Posterior cingulate gyrus (tissue), 11 donors: ENCODE data around the gene STIM2.

Experiments used
- DNase-seq, 10 donors: peaks; one replicate each; pipeline versions ENCODE4 v3.0.0 to v3.0.0-alpha.2; 2020 to 2021; ENCODE audit warnings: mixed read lengths in 3 of 10
- intact Hi-C: fragments of 100-400 bp; cut with DNase I; formaldehyde crosslinking; loops from one replicate; pipeline ENCODE4 v1.15.1; 2023

Gene STIM2

GRCh38 chr4:26836539-26836938 is 24.1 kb upstream of the STIM2 start:
- intact Hi-C loops, result no loop called here
- DNase-seq, result no peak

GRCh38 chr4:26837993-26838842 is 22.4 kb upstream of the STIM2 start:
- no peak for DNase-seq
- intact Hi-C loops, result no loop called here

GRCh38 chr4:26839016-26839415 is 21.6 kb upstream of the STIM2 start:
- intact Hi-C loops, result no loop called here
- no peak for DNase-seq

- intact Hi-C loops, result no loop called here
Observed at GRCh38 chr4:26839534-26839951, 21.1 kb upstream of the STIM2 start.

GRCh38 chr4:26840786-26841185 is 19.9 kb upstream of the STIM2 start:
- DNase-seq, result no peak
- intact Hi-C loops, result no loop called here

More at GRCh38 chr4:26839534-26839951, 21.1 kb upstream of the STIM2 start:
- DNase-seq, result no peak

- intact Hi-C loops, result no loop called here
- no peak for DNase-seq
Observed at GRCh38 chr4:26842911-26843310, 17.7 kb upstream of the STIM2 start.

- intact Hi-C loops, result loop anchor here (10.0 kb wide), 1 partner anchor 506 kb away; no protein-coding TSS in a partner anchor
- no peak for DNase-seq
Observed at GRCh38 chr4:26850528-26850927, 10.1 kb upstream of the STIM2 start.

GRCh38 chr4:26851129-26851528 is 9.5 kb upstream of the STIM2 start:
- intact Hi-C loops, result loop anchor here (10.0 kb wide), 1 partner anchor 506 kb away; no protein-coding TSS in a partner anchor
- no peak for DNase-seq

GRCh38 chr4:26854701-26855100 is 5.9 kb upstream of the STIM2 start:
- peak in 3 of 10 donors; percentile 72 to 80 (median 76) for DNase-seq
- intact Hi-C loops, result loop anchor here (5.0 to 10.0 kb wide), 3 partner anchors 138 to 510 kb away; no protein-coding TSS in a partner anchor

- DNase-seq, result no peak
- intact Hi-C loops, result loop anchor here (5.0 to 10.0 kb wide), 3 partner anchors 135 to 512 kb away; no protein-coding TSS in a partner anchor
Observed at GRCh38 chr4:26856906-26857277, 3.7 kb upstream of the STIM2 start.

GRCh38 chr4:26857278-26858034 is 3.2 kb upstream of the STIM2 start:
- DNase-seq, result peak; percentile 76 to 99 (median 84)
- intact Hi-C loops, result loop anchor here (5.0 to 10.0 kb wide), 3 partner anchors 135 to 513 kb away; no protein-coding TSS in a partner anchor

- intact Hi-C loops, result loop anchor here (5.0 to 10.0 kb wide), 3 partner anchors 134 to 513 kb away; no protein-coding TSS in a partner anchor
- no peak for DNase-seq
Observed at GRCh38 chr4:26858035-26858918, 2.4 kb upstream of the STIM2 start.

GRCh38 chr4:26858947-26859401 is 1.7 kb upstream of the STIM2 start:
- no peak for DNase-seq
- intact Hi-C loops, result loop anchor here (5.0 to 10.0 kb wide), 3 partner anchors 133 to 514 kb away; no protein-coding TSS in a partner anchor

GRCh38 chr4:26859762-26860156 is 882 bp upstream of the STIM2 start:
- intact Hi-C loops, result loop anchor here (5.0 to 10.0 kb wide), 4 partner anchors 133 to 515 kb away; partner anchors contain the start of gene TBC1D19
- DNase-seq, result no peak

- DNase-seq, result peak in 9 of 10 donors; percentile 19 to 90 (median 41)
- intact Hi-C loops, result loop anchor here (5.0 kb wide), 1 partner anchor 279 kb away; the partner anchor contains the start of gene TBC1D19
Observed at GRCh38 chr4:26860922-26861433, 337 bp downstream of the STIM2 start.

- DNase-seq, result peak; percentile 41 to 93 (median 60)
- intact Hi-C loops, result loop anchor here (5.0 kb wide), 1 partner anchor 279 kb away; the partner anchor contains the start of gene TBC1D19
Observed at GRCh38 chr4:26861434-26862186, 969 bp downstream of the STIM2 start.

- intact Hi-C loops, result loop anchor here (5.0 kb wide), 1 partner anchor 280 kb away; the partner anchor contains the start of gene TBC1D19
- no peak for DNase-seq
Observed at GRCh38 chr4:26862381-26862915, 1.8 kb downstream of the STIM2 start.

- intact Hi-C loops, result loop anchor here (5.0 kb wide), 1 partner anchor 281 kb away; the partner anchor contains the start of gene TBC1D19
- DNase-seq, result no peak
Observed at GRCh38 chr4:26863512-26863911, 2.9 kb downstream of the STIM2 start.
